Naive thymus-derived CD4-positive, alpha-beta T cell (primary cell): ENCODE measurements around the gene LST1. TPM values are rescaled to one million over a fixed set of nuclear protein-coding genes. Genes with fewer than 3 reads are reported as not detected.
"Not testable (repeated sequence)": the region's sequence is repeated elsewhere in the genome, so short reads cannot be mapped to it uniquely, and the experiment has no call there.

Experiments
- ATAC-seq: fragments of 150-1000 bp; cut with Tn5 transposase; 2 replicates; pipeline ENCODE4 v1.10.0; 2021; ENCODE audit warnings: mild to moderate bottlenecking, moderate library complexity
- CTCF ChIA-PET: fragments of 350-600 bp; sonication (Branson Sonifier 250); formaldehyde crosslinking; loops from one replicate; lab custom pipeline; 2021; ENCODE audit warnings: antibody characterized with exemption; lab: Charles Lee
- POLR2A ChIA-PET: fragments of 350-600 bp; sonication (Branson Sonifier 250); formaldehyde crosslinking; loops from one replicate; lab custom pipeline; 2021; ENCODE audit warnings: antibody characterized with exemption, inconsistent platforms; lab: Charles Lee
- DNase-seq, 9 donors: peaks; one replicate each; pipeline versions ENCODE4 v3.0.0 to v3.0.0-alpha.2; 2020 to 2022; ENCODE audit warnings: mixed read lengths in 1 of 9
- H3K27ac ChIP-seq: one replicate; pipeline ENCODE4 v1.7.0; 2013; ENCODE audit warnings: mild to moderate bottlenecking, low read depth, low read length, moderate library complexity
- H3K27me3 ChIP-seq, 2 donors: one replicate each; pipeline ENCODE4 v1.7.0; 2013; ENCODE audit warnings: low read length in 2 of 2, mild to moderate bottlenecking in 2 of 2, moderate library complexity in 2 of 2; ENCODE audit not compliant: control insufficient read depth in 2 of 2, insufficient read depth in 2 of 2
- H3K36me3 ChIP-seq, 3 experiments: 1 replicate in 2 of 3; 2 replicates in 1 of 3; pipeline ENCODE4 v1.7.0; 2013; ENCODE audit warnings: low read length in 3 of 3, mild to moderate bottlenecking in 3 of 3, moderate library complexity in 1 of 3; ENCODE audit not compliant: insufficient read depth in 3 of 3, control insufficient read depth in 2 of 3
- H3K4me1 ChIP-seq, 2 donors: one replicate each; pipeline ENCODE4 v1.7.0; 2013; ENCODE audit warnings: low read length in 2 of 2, mild to moderate bottlenecking in 2 of 2, moderate library complexity in 1 of 2; ENCODE audit not compliant: control insufficient read depth in 2 of 2, insufficient read depth in 2 of 2
- H3K4me3 ChIP-seq: 2 replicates; pipeline ENCODE4 v1.7.0; 2013; ENCODE audit warnings: mild to moderate bottlenecking, low read length
- H3K9me3 ChIP-seq, 3 experiments: 1 replicate in 2 of 3; 2 replicates in 1 of 3; pipeline ENCODE4 v1.7.0; 2013; ENCODE audit warnings: low read length in 3 of 3; ENCODE audit not compliant: control insufficient read depth in 2 of 3
- H3K27ac Mint-ChIP-seq, 9 donors: one replicate each; pipeline ENCODE4 v1.8.0; 2020 to 2022; ENCODE audit warnings: mixed read lengths in 9 of 9, mild to moderate bottlenecking in 8 of 9, moderate library complexity in 5 of 9, inconsistent platforms in 2 of 9
- H3K27me3 Mint-ChIP-seq, 5 donors: one replicate each; pipeline ENCODE4 v1.8.0; 2021 to 2022; ENCODE audit warnings: mixed read lengths in 5 of 5, mild to moderate bottlenecking in 1 of 5
- H3K36me3 Mint-ChIP-seq, 5 donors: one replicate each; pipeline ENCODE4 v1.8.0; 2020 to 2022; ENCODE audit warnings: mixed read lengths in 5 of 5, mild to moderate bottlenecking in 3 of 5, inconsistent platforms in 1 of 5
- H3K4me1 Mint-ChIP-seq, 7 donors: one replicate each; pipeline ENCODE4 v1.8.0; 2020 to 2022; ENCODE audit warnings: mixed read lengths in 7 of 7, mild to moderate bottlenecking in 3 of 7, inconsistent platforms in 1 of 7
- H3K4me3 Mint-ChIP-seq, 10 donors: one replicate each; pipeline ENCODE4 v1.8.0; 2020 to 2022; ENCODE audit warnings: mild to moderate bottlenecking in 10 of 10, mixed read lengths in 10 of 10, moderate library complexity in 6 of 10, inconsistent platforms in 2 of 10
- H3K9me3 Mint-ChIP-seq, 11 donors: one replicate each; pipeline ENCODE4 v1.8.0; 2020 to 2022; ENCODE audit warnings: mixed read lengths in 11 of 11, mild to moderate bottlenecking in 4 of 11, inconsistent platforms in 1 of 11, moderate library complexity in 1 of 11
- intact Hi-C, 2 donors: fragments of 100-400 bp; cut with micrococcal nuclease; formaldehyde crosslinking; loops; one replicate each; pipeline ENCODE4 v1.15.1; 2023
- polyA plus RNA-seq, 2 donors: library from polyadenylated mRNA; unstranded; fragments of 300-500 nt; fragmentation: Illumina TruSeq; gene quantifications; one replicate each; pipeline ENCODE4 v1.2.3, GENCODE V29; 2021
- total RNA-seq, 6 experiments: library from RNA in 5 of 6; stranded (reverse) in 5 of 6; gene quantifications; 1 replicate in 5 of 6; 2 replicates in 1 of 6; pipeline ENCODE4 v1.2.3 and lab custom pipeline; 2021 to 2026

The LST1 gene
- total and polyA plus RNA-seq, 7 experiments from 2014 or later = 8.4 to 234 (median 16.2) TPM

GRCh38 chr6:31547727-31548543 lies 38.1 kb upstream of the LST1 start:
- Histone ChIP-seq H3K27ac (peak overlapping the region; percentile 89), H3K36me3 (no peaks in the 10 kb centered on the region), H3K9me3 (no peaks in the 10 kb centered on the region), H3K4me3 (peak overlapping the region; percentile 68), H3K27me3 (no peaks in the 10 kb centered on the region), H3K4me1 (peaks cover 16 to 25% of the 10 kb centered on the region in 2 donors)
- no peak for DNase-seq
- Mint-ChIP-seq H3K9me3 (peaks cover 0 to 1% (median 0%) of the 10 kb centered on the region in 11 donors), H3K4me1 (peaks cover 22 to 49% (median 43%) of the 10 kb centered on the region in 7 donors), H3K4me3 (peak overlapping the region; percentile 81 to 97 (median 91)), H3K27me3 (no peaks in the 10 kb centered on the region), H3K27ac (peak overlapping the region; percentile 78 to 98 (median 95)), H3K36me3 (peaks cover 0 to 5% (median 0%) of the 10 kb centered on the region in 5 donors)
- intact Hi-C loops = loop anchor here (1.0 to 10.0 kb wide), 12 partner anchors 24 to 411 kb away; partner anchors contain the start of genes BAG6 (in 2 of the 2), PRRC2A (in 2 of the 2), ABHD16A (in 1 of the 2) and EHMT2 (in 1 of the 2)
- CTCF ChIA-PET = interaction anchor here (1.0 to 13.5 kb wide), 6 partner anchors 12 to 282 kb away, joined by 3 to 501 read pairs (median 6); partner anchors contain the start of genes LST1, LTB, NCR3 and TNF
- ATAC-seq = no peak
- POLR2A ChIA-PET = interaction anchor here (0.6 to 53.8 kb wide), 10 partner anchors 9 to 1424 kb away, joined by 3 to 3078 read pairs (median 4); partner anchors contain the start of genes AIF1, LSM2, LST1 and LTA

- H3K36me3 ChIP-seq = no peaks in the 10 kb centered on the region
- POLR2A ChIA-PET = interaction anchor here (0.8 to 53.8 kb wide), 6 partner anchors 9 to 278 kb away, joined by 3 to 3078 read pairs (median 3); partner anchors contain the start of genes AIF1, LST1, LTA and LTB
- peaks cover 0 to 6% (median 0%) of the 10 kb centered on the region in 5 donors for H3K36me3 Mint-ChIP-seq
- H3K27me3 Mint-ChIP-seq = no peaks in the 10 kb centered on the region
- H3K4me3 ChIP-seq = no peak overlapping the region
- DNase-seq (no peak), ATAC-seq (no peak)
- no peaks in the 10 kb centered on the region for H3K27me3 ChIP-seq
- peaks cover 16 to 21% of the 10 kb centered on the region in 2 donors for H3K4me1 ChIP-seq
- H3K27ac Mint-ChIP-seq = peak overlapping the region; percentile 25 to 97 (median 78)
- peak overlapping the region; percentile 89 for H3K27ac ChIP-seq
- H3K9me3 Mint-ChIP-seq = peaks cover 0 to 1% (median 0%) of the 10 kb centered on the region in 11 donors
- CTCF ChIA-PET = interaction anchor here (0.5 to 13.5 kb wide), 6 partner anchors 21 to 282 kb away, joined by 3 to 501 read pairs (median 6); partner anchors contain the start of genes LST1, LTB, NCR3 and TNF
- intact Hi-C loops = loop anchor here in 1 of 2 donors (10.0 kb wide), 1 partner anchor 156 kb away; the partner anchor contains the start of genes ABHD16A and LY6G6F
- H3K4me1 Mint-ChIP-seq = peaks cover 22 to 45% (median 39%) of the 10 kb centered on the region in 7 donors
- H3K4me3 Mint-ChIP-seq = peak overlapping the region in 5 of 10 donors; percentile 19 to 95 (median 81)
- no peaks in the 10 kb centered on the region for H3K9me3 ChIP-seq
These were observed 37.6 kb upstream of the LST1 start for GRCh38 chr6:31548544-31548873.

GRCh38 chr6:31551371-31551770 lies 34.7 kb upstream of the LST1 start:
- intact Hi-C loops = loop anchor here (1.0 kb wide), 3 partner anchors 21 to 47 kb away; partner anchors contain the start of gene LTA (in 1 of the 2)

GRCh38 chr6:31556307-31556706 lies 29.8 kb upstream of the LST1 start:
- Histone ChIP-seq H3K4me3 (no peak overlapping the region), H3K9me3 (no peaks in the 10 kb centered on the region), H3K36me3 (no peaks in the 10 kb centered on the region), H3K27me3 (no peaks in the 10 kb centered on the region), H3K4me1 (peaks cover 43 to 50% of the 10 kb centered on the region in 2 donors), H3K27ac (no peak overlapping the region)
- ChIA-PET CTCF (interaction anchor here (0.7 to 13.5 kb wide), 3 partner anchors 24 to 41 kb away, joined by 3 to 298 read pairs (median 57); partner anchors contain the start of genes LST1, LTB, NCR3 and TNF), POLR2A (interaction anchor here (0.6 to 53.8 kb wide), 5 partner anchors 9 to 96 kb away, joined by 3 to 3078 read pairs (median 5); partner anchors contain the start of genes AIF1, BAG6, LST1 and LTA)
- H3K27ac Mint-ChIP-seq = peak overlapping the region in 2 of 9 donors; percentile 12 to 21
- no peak for DNase-seq
- no peaks in the 10 kb centered on the region for H3K9me3 Mint-ChIP-seq
- peaks cover 0 to 2% (median 0%) of the 10 kb centered on the region in 5 donors for H3K27me3 Mint-ChIP-seq
- no peak for ATAC-seq
- intact Hi-C loops = no loop called here
- H3K4me1 Mint-ChIP-seq = peaks cover 36 to 59% (median 52%) of the 10 kb centered on the region in 7 donors
- H3K4me3 Mint-ChIP-seq = no peak overlapping the region
- H3K36me3 Mint-ChIP-seq = peaks cover 5 to 37% (median 8%) of the 10 kb centered on the region in 5 donors

More at GRCh38 chr6:31551371-31551770, 34.7 kb upstream of the LST1 start:
- peaks cover 20 to 48% (median 45%) of the 10 kb centered on the region in 7 donors for H3K4me1 Mint-ChIP-seq
- not testable (repeated sequence) for H3K4me3 ChIP-seq, H3K27me3 ChIP-seq, H3K36me3 ChIP-seq, H3K36me3 Mint-ChIP-seq, H3K9me3 ChIP-seq, H3K9me3 Mint-ChIP-seq, H3K27ac ChIP-seq, H3K27me3 Mint-ChIP-seq
- POLR2A ChIA-PET = interaction anchor here (1.2 to 53.8 kb wide), 7 partner anchors 8 to 279 kb away, joined by 5 to 3078 read pairs (median 7); partner anchors contain the start of genes ABHD16A, AIF1, BAG6 and DDX39B
- peaks cover 20 to 24% of the 10 kb centered on the region in 2 donors for H3K4me1 ChIP-seq
- peak in 8 of 9 donors; percentile 52 to 71 (median 60) for DNase-seq
- peak overlapping the region in 3 of 10 donors; percentile 17 to 56 (median 44) for H3K4me3 Mint-ChIP-seq
- CTCF ChIA-PET = interaction anchor here (0.6 to 13.5 kb wide), 19 partner anchors 9 to 279 kb away, joined by 3 to 501 read pairs (median 5); partner anchors contain the start of genes BAG6, DDX39B, LST1 and LTB
- ATAC-seq = peak; percentile 44
- peak overlapping the region in 8 of 9 donors; percentile 36 to 86 (median 66) for H3K27ac Mint-ChIP-seq

GRCh38 chr6:31557443-31558317 lies 28.4 kb upstream of the LST1 start:
- ChIA-PET POLR2A (interaction anchor here (0.6 to 53.8 kb wide), 4 partner anchors 9 to 38 kb away, joined by 3 to 3078 read pairs (median 10); partner anchors contain the start of genes AIF1, DDX39B, LST1 and LTA), CTCF (interaction anchor here (0.7 to 13.5 kb wide), 4 partner anchors 14 to 40 kb away, joined by 3 to 298 read pairs (median 30); partner anchors contain the start of genes LST1, LTB and TNF)
- DNase-seq = no peak
- Histone ChIP-seq H3K36me3 (no peaks in the 10 kb centered on the region), H3K27ac (peak overlapping the region; percentile 57), H3K27me3 (no peaks in the 10 kb centered on the region), H3K9me3 (no peaks in the 10 kb centered on the region), H3K4me3 (no peak overlapping the region), H3K4me1 (peaks cover 42 to 60% of the 10 kb centered on the region in 2 donors)
- Mint-ChIP-seq H3K4me1 (peaks cover 36 to 65% (median 56%) of the 10 kb centered on the region in 7 donors), H3K27ac (peak overlapping the region in 1 of 9 donors; percentile 89), H3K36me3 (peaks cover 5 to 41% (median 8%) of the 10 kb centered on the region in 5 donors), H3K27me3 (peaks cover 0 to 11% (median 0%) of the 10 kb centered on the region in 5 donors), H3K4me3 (peak overlapping the region in 7 of 10 donors; percentile 13 to 87 (median 75)), H3K9me3 (no peaks in the 10 kb centered on the region)
- intact Hi-C loops = loop anchor here (2.0 kb wide), 2 partner anchors 17 to 23 kb away; partner anchors contain the start of gene TNF (in 1 of the 2)
- no peak for ATAC-seq
